ENCODE measurements around the gene CELF1.
A peak's percentile ranks its signal among the peaks of the same experiment; 100 is the strongest.
"Not testable (repeated sequence)": the region's sequence is repeated elsewhere in the genome, so short reads cannot be mapped to it uniquely, and the experiment has no call there.

The CELF1 gene

GRCh38 chr11:47467357-47467756 is 85.6 kb downstream of the CELF1 start:
- no peak for DNase-seq (ENCODE audit: low read depth)

GRCh38 chr11:47466701-47467250 is 86.2 kb downstream of the CELF1 start:
- no peak for DNase-seq (ENCODE audit: low read depth)
- H3K4me3 ChIP-seq (ENCODE audit: low read depth, low read length): no peak overlapping the region

More at GRCh38 chr11:47467357-47467756, 85.6 kb downstream of the CELF1 start:
- H3K4me3 ChIP-seq (ENCODE audit: low read depth, low read length): no peak overlapping the region

GRCh38 chr11:47466201-47466600 is 86.7 kb downstream of the CELF1 start:
- DNase-seq (ENCODE audit: low read depth): no peak
- no peak overlapping the region for H3K4me3 ChIP-seq (ENCODE audit: low read depth, low read length)

GRCh38 chr11:47464483-47464882 is 88.4 kb downstream of the CELF1 start:
- no peak overlapping the region for H3K4me3 ChIP-seq (ENCODE audit: low read depth, low read length)
- no peak for DNase-seq (ENCODE audit: low read depth)

GRCh38 chr11:47461876-47462275 is 91.1 kb downstream of the CELF1 start:
- no peak overlapping the region for H3K4me3 ChIP-seq (ENCODE audit: low read depth, low read length)
- DNase-seq (ENCODE audit: low read depth): no peak

- DNase-seq (ENCODE audit: low read depth): no peak
- no peak overlapping the region for H3K4me3 ChIP-seq (ENCODE audit: low read depth, low read length)
Measured at GRCh38 chr11:47460571-47461235, 92.2 kb downstream of the CELF1 start.

GRCh38 chr11:47454258-47454671 is 98.7 kb downstream of the CELF1 start:
- not testable (repeated sequence) for H3K4me3 ChIP-seq (ENCODE audit: low read depth, low read length)

GRCh38 chr11:47453365-47453764 is 99.6 kb downstream of the CELF1 start:
- H3K4me3 ChIP-seq (ENCODE audit: low read depth, low read length): no peak overlapping the region
- no peak for DNase-seq (ENCODE audit: low read depth)

More at GRCh38 chr11:47454258-47454671, 98.7 kb downstream of the CELF1 start:
- DNase-seq (ENCODE audit: low read depth): peak; percentile 56

GRCh38 chr11:47451990-47452389 is 100.9 kb downstream of the CELF1 start:
- DNase-seq (ENCODE audit: low read depth): no peak
- no peak overlapping the region for H3K4me3 ChIP-seq (ENCODE audit: low read depth, low read length)

- no peak for DNase-seq (ENCODE audit: low read depth)
- no peak overlapping the region for H3K4me3 ChIP-seq (ENCODE audit: low read depth, low read length)
Measured at GRCh38 chr11:47451436-47451835, 101.5 kb downstream of the CELF1 start.

- DNase-seq (ENCODE audit: low read depth): no peak
Measured at GRCh38 chr11:47449541-47449940, 103.4 kb downstream of the CELF1 start.

GRCh38 chr11:47448566-47449427 is 104.1 kb downstream of the CELF1 start, which contains the start of gene RAPSN:
TSS of gene RAPSN (minus strand) at chr11:47449136. CDS start at chr11:47448964, 172 bp downstream.
- no peak for DNase-seq (ENCODE audit: low read depth)
- peak within 1 kb of the TSS; percentile 52 for H3K4me3 ChIP-seq (ENCODE audit: low read depth, low read length)

More at GRCh38 chr11:47449541-47449940, 103.4 kb downstream of the CELF1 start:
- no peak overlapping the region for H3K4me3 ChIP-seq (ENCODE audit: low read depth, low read length)

GRCh38 chr11:47447906-47448305 is 105.0 kb downstream of the CELF1 start:
- peak overlapping the region; percentile 52 for H3K4me3 ChIP-seq (ENCODE audit: low read depth, low read length)
- DNase-seq (ENCODE audit: low read depth): no peak

GRCh38 chr11:47446833-47447232 is 106.1 kb downstream of the CELF1 start:
- no peak for DNase-seq (ENCODE audit: low read depth)
- H3K4me3 ChIP-seq (ENCODE audit: low read depth, low read length): no peak overlapping the region

- DNase-seq (ENCODE audit: low read depth): no peak
Measured at GRCh38 chr11:47445840-47446239, 107.1 kb downstream of the CELF1 start.

GRCh38 chr11:47443817-47444216 is 109.1 kb downstream of the CELF1 start:
- DNase-seq (ENCODE audit: low read depth): no peak
- H3K4me3 ChIP-seq (ENCODE audit: low read depth, low read length): no peak overlapping the region

More at GRCh38 chr11:47445840-47446239, 107.1 kb downstream of the CELF1 start:
- no peak overlapping the region for H3K4me3 ChIP-seq (ENCODE audit: low read depth, low read length)

- no peak for DNase-seq (ENCODE audit: low read depth)
- H3K4me3 ChIP-seq (ENCODE audit: low read depth, low read length): no peak overlapping the region
Measured at GRCh38 chr11:47443028-47443700, 109.8 kb downstream of the CELF1 start.

- no peak overlapping the region for H3K4me3 ChIP-seq (ENCODE audit: low read depth, low read length)
- DNase-seq (ENCODE audit: low read depth): no peak
Measured at GRCh38 chr11:47442514-47442913, 110.4 kb downstream of the CELF1 start.

- no peak overlapping the region for H3K4me3 ChIP-seq (ENCODE audit: low read depth, low read length)
- DNase-seq (ENCODE audit: low read depth): no peak
Measured at GRCh38 chr11:47441421-47441820, 111.5 kb downstream of the CELF1 start.

GRCh38 chr11:47440054-47440476 is 112.9 kb downstream of the CELF1 start:
- no peak for DNase-seq (ENCODE audit: low read depth)
- no peak overlapping the region for H3K4me3 ChIP-seq (ENCODE audit: low read depth, low read length)

Measured in skeletal muscle cell (primary cell).